HG02642 (cell line): ENCODE results near the gene FLNB.

ENCODE experiments used
- ATAC-seq: cut with Tn5 transposase; IDR thresholded peaks from one replicate; pipeline ENCODE4 v1.9.1; 2021; ENCODE audit warnings: mild to moderate bottlenecking; ENCODE audit not compliant: unreplicated experiment, poor library complexity

FLNB gene

GRCh38 chr3:58175187-58175436 lies 166.9 kb downstream of the FLNB start:
- no peak for ATAC-seq

- no peak for ATAC-seq
Observed at GRCh38 chr3:58175437-58176184, 167.4 kb downstream of the FLNB start.

- no peak for ATAC-seq
Observed at GRCh38 chr3:58176185-58176530, 167.9 kb downstream of the FLNB start.

DNA sequence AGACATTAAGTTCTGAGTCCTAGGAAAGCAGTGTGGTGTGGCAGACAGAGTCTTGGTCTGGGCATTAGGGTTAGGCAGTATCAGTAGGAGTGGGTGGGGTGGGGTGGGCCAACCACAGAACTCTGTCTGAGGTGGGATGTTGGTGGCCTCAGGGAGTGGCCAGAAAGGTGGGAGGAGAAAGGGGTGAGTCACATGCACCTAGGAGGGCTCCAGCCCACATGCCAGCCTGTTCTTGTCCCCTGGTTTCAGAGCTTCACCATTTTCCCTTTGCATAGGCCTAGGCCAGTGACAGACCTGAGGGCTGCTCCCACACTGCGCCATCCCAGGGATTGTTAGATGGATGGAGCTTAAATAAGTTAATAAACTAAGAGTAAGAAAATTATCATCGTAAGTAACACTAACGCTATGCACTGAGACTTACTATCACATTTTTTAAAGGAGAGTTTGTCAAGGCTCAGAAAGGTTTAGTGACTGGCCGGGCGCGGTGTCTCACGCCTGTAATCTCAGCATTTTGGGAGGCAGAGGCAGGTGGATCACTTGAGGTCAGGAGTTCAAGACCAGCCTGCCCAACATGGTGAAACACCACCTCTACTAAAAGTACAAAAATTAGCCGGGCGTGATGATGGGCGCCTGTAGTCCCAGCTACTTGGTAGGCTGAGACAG lies 168.7 kb downstream of the FLNB start:
- ATAC-seq: no peak

GRCh38 chr3:58177747-58178527 lies 169.7 kb downstream of the FLNB start:
- ATAC-seq: peak; percentile 82

- no peak for ATAC-seq
Observed at GRCh38 chr3:58178528-58179234, 170.5 kb downstream of the FLNB start.

DNA sequence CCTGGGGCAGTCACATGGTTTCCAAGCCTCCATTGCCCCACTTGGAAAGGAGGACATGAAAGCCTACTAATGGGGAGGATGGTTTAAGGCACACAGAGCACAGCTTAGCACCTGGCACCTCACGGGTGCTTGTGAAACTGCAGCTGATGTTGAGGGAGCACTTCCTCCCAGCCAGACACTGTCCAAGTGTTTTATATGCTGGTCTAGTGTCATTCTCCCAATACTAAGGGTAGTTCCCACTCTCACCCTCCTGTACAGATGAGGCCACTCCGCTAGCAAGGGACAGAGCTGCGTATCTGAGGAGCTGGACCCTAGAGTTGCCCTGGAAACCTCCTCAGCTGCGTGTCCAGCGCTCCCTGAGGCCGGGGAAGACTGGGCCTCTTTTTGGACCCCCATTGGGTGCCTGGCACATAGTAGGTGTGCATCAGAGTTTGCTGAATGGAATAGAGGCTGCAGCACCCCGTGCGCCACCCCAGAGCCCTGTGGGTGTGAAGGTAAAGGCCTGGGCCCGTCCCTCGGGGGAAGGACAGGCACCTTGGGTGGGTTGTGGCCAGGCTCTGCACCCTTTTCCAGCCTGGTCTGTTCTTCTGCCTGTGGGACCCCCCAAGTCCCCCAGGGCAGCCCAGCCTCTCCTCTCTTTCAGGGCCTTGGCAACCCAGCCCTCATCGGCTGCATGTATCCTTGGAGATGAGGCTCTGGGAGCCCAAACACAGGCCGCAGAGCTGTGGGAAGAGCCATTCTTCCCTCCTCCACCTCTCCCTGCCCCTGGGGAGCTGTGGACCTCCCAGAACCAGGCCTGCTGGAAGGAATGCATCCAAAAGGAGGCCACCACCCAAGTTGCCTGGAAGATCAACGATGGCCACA lies 171.2 kb downstream of the FLNB start:
- no peak for ATAC-seq

- ATAC-seq: no peak
Observed at GRCh38 chr3:58180099-58180880, 172.1 kb downstream of the FLNB start.

DNA sequence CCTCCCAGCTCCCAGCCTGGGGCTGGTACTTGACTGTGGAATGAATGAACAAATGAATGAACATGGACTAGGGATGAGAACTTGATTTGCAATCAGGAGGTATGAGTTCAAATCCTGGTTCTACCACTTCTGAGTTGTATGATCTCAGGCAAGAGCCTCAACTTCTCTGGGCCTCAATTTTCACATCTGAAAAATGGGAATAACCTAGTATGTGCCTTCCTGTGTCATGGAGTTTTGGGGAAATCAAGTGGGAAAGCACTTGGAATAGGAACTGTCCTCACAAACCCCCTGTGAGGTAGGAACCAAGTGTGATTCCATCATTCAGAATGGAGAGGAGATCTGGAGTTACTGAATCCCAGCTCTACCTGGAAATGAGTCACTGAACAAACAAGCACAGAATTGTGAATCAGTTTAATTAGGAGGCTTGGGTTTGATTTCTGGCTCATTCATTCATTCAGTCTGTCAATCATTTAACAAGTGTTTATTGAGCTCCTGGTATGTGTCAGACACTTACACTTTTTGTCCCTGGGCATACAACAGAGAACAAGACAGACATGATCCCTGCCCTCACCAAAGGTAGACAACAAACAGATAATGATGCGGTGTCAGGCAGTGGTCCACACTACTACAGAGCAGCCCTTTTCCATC lies 172.8 kb downstream of the FLNB start:
- no peak for ATAC-seq

- ATAC-seq: no peak
Observed at GRCh38 chr3:58183221-58183620, 175.0 kb downstream of the FLNB start.

GRCh38 chr3:58183891-58184290 lies 175.7 kb downstream of the FLNB start:
- ATAC-seq: no peak

- no peak for ATAC-seq
Observed at GRCh38 chr3:58184309-58184981, 176.2 kb downstream of the FLNB start.

DNA sequence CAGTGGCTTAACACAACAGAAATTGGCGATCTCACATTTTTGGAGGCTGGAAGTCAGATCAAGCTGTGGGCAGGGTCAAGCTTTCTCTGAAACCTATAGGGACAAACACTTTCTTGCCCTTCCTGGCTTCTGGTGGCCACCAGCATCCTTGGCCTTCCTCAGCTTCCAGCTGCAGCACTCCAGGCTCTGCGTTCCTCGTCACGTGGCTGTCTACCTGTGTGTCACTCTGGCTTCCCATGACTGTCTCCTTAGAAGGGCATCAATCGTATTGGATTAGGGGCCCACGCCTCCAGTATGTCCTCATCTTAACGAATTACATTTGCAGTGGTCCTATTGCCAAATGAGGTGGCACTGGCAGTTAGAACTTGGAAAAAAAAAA lies 176.7 kb downstream of the FLNB start:
- no peak for ATAC-seq

DNA sequence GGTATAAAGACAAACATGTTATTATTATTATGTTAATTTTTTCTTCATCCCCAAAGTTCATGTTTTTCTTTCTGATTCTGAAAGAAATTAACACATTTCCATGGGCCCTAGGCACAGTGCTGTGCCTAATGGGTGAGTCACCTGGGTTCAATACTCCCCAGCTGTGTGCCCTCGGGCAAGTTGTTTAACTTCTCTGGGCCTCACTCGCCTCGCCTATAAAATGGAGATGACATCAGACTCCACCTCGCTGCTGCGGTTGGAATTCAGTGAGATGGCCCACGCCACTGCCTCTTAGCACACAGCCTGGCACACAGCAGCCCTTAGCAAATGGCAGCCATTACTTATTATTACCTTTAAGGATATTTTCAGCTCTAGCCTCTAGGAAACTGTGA lies 179.9 kb downstream of the FLNB start:
- no peak for ATAC-seq

- no peak for ATAC-seq
Observed at GRCh38 chr3:58188921-58189451, 180.8 kb downstream of the FLNB start.

DNA sequence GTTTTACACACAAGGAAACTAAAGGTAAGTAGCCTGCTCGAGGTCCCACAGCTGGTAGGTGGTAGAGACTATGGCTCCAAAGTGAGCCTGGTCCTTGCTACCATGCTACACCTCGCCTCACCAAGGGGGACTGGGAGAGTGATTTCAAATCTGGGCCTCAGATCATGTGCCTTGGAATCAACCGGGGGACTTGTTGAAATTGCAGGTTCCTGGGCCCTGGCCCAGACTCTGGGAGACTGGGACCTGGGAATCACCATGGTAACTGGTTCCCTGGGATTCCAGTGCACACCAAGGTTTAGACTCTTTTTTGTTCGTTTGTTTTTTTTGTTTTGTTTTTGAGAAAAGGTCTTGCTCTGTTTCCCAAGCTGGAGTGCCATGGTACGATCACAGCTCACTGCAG lies 181.5 kb downstream of the FLNB start:
- no peak for ATAC-seq

- no peak for ATAC-seq
Observed at GRCh38 chr3:58190291-58190690, 182.1 kb downstream of the FLNB start.

- ATAC-seq: no peak
Observed at GRCh38 chr3:58190882-58191281, 182.7 kb downstream of the FLNB start.
